GM21390 (cell line): ENCODE measurements around the gene MEGF10.
"Not testable (repeated sequence)": the region's sequence is repeated elsewhere in the genome, so short reads cannot be mapped to it uniquely, and the experiment has no call there.

ENCODE experiments used
- ATAC-seq: cut with Tn5 transposase; IDR thresholded peaks from one replicate; pipeline ENCODE4 v1.9.1; 2021; ENCODE audit not compliant: unreplicated experiment

The MEGF10 gene

DNA sequence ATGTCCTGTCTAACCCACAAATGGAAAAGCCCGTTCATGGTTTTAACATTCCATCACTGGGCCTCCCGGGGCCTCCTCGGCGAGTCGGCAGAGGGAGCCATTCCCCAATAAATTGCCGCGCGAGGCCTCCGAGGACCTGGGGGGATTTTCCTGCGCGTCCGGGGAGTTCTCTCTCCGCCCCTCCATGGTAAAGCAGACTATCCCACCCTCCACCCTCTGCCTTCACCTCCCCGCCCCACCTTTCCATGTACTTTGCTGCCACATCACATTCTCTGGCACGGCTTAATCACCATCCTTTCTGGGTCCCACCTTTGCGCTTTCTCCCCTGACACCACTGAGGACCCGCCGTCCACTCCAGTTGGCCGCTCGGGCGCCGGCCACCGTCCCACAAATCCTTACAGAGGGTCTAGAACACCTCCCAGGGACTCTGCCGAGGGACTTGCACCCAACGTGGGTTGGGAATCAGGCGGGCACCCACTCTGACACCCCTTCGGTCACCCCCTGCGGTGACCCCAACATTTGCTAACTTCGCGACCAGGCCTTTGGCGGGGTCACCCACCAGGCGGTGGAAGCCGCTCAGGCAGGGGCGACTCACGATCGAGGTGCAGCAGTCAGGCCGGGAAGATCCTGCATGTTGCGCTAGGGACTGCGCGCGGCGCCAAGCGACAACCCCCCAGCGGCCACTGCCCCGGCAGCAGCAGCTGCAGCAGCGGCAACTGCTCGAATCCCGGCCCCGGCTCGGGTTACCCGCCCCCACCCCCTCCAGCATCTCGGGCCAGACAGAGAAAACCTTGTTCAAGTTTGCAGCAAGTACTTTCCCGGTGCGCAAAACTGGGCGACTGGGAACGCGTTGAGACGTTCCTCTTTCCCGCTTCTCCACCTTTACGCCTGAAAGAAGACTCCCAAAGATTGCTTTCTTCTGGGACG lies at the start of gene MEGF10:
MEGF10 (plus strand) TSS at position 778 of the 927 bp plus-strand sequence. CDS start 40,513 bp downstream, outside the sequence.
- ATAC-seq: no peak

DNA sequence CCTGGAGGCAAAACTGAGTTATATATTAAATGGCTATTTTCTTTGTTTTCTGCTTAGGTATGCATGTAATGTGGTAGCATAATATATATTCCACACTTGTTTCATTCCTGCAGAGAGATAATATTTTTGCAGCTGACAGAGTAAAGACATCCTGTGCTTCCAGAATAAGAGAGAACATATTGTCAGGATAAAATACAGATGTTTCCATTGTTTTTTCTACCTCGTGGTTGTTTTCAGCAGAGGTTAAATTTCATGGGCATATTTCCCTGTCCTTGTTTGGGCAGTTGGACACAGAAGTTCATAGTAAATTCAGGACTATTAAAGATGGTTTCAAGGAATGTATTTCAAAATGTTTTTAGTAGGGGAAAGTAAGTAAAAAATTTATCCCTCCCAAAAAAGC lies 47.6 kb upstream of the MEGF10 start:
- no peak for ATAC-seq

DNA sequence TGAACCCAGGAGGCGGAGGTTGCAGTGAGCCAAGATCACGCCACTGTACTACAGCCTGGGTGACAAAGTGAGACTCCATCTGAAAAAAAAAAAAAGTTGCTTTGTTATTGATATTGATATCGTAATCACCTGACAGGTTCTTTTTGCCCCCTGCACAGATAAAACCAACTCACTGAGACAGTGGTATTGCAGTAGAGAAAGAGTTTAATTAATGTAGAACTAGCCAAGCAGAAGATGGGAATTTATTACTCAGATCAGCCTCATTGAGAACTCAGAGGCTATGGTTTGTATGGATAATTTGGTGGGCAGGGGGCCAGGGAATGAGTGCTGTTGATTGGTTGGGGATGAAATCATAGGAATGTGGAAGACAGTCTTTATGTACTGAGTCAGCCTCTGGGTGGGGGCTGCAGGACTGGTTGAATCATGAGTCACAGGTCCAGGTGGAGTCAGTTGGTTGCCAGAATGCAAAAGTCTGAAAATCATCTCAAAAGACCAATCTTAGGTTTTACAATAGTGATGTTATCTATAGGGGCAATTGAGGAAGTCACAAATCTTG lies 35.8 kb upstream of the MEGF10 start:
- ATAC-seq: no peak

DNA sequence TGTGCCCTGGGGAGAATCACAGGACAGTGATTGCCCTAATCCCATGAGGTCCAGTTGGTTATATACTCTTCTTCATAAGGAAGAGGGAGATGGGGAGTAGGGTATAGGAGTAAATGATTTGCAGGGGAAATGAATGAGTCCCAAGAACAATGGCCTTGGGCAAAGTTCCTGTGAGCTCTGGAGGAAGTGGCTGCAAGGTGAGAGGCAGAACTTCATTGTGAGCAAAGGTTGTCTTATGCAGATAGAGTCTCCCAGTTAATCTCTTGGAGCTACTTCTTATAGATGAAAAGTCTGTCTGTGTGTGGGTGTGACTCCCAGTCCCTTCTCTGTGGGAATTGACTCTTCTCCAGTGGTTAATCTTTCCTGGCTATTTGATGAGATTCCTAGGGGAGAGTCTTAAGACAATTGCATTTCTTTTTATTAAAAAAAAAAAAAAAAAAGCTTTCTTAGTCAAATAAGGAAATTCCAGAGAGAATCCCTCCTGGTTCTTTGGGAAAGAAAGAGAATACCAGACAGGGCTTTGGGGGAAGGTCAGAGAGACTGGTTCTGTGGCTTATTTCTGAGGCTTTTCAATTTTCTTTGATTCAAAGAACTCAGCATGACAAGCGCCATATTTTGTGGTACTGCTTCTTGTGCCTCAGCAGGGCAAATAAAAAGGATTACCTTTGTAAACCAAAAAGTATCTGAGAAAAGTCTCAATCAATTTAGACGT lies 33.6 kb upstream of the MEGF10 start:
- ATAC-seq: no peak

DNA sequence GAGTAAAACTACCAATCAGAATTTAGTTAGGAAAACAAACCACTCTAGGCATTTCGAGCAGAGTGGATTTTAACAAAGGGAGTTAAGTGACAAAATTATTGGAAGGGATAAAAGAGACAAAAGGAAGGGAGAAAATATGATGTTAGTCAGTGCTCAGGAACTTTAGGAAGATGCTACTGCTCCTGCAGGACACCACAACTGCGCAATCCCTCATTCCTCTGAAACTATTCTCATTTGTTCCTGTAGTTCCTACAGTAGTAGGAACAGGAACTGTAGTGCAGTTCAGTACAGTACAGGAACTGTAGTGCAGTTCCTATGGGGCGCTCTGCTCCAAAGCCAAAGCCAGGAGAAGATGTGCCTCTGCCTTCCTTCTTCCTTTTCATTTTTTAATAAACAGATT lies 29.9 kb upstream of the MEGF10 start:
- ATAC-seq: no peak

DNA sequence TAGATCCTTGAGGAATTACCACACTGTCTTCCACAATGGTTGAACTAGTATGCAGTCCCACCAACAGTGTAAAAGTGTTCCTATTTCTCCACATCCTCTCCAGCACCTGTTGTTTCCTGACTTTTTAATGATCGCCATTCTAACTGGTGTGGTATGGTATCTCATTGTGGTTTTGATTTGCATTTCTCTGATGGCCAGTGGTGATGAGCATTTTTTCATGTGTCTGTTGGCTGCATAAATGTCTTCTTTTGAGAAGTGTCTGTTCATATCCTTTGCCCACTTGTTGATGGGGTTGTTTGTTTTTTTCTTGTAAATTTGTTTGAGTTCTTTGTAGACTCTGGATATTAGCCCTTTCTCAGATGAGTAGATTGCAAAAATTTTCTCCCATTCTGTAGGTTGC lies 25.1 kb upstream of the MEGF10 start:
- not testable (repeated sequence) for ATAC-seq

DNA sequence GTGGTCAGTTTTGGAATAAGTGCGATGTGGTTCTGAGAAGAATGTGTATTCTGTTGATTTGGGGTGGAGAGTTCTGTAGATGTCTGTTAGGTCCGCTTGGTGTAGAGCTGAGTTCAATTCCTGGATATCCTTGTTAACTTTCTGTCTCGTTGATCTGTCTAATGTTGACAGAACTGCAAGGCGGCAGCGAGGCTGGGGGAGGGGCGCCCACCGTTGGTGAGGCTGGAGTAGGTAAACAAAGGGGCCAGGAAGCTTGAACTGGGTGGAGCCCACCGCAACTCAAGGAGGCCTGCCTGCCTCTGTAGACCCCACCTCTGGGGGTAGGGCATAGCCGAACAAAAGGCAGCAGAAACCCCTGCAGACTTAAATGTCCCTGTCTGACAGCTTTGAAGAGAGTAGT lies 22.3 kb upstream of the MEGF10 start:
- ATAC-seq: not testable (repeated sequence)

DNA sequence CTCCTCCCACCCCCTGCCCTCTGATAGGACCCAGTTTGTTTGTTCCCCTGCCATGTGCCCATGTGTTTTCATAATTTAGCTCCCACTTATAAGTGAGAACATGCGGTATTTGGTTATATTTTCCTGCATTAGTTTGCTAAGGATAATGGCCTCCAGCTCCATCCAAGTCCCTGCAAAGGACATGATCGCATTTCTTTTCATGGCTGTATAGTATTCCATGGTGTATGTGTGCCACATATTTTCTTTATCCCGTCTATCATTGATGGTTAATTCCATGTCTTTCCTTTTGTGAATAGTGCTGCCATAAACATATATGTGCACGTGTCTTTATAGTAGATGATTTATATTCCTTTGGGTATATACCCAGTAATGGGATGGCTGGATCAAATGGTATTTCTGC lies 19.9 kb upstream of the MEGF10 start:
- ATAC-seq: not testable (repeated sequence)

DNA sequence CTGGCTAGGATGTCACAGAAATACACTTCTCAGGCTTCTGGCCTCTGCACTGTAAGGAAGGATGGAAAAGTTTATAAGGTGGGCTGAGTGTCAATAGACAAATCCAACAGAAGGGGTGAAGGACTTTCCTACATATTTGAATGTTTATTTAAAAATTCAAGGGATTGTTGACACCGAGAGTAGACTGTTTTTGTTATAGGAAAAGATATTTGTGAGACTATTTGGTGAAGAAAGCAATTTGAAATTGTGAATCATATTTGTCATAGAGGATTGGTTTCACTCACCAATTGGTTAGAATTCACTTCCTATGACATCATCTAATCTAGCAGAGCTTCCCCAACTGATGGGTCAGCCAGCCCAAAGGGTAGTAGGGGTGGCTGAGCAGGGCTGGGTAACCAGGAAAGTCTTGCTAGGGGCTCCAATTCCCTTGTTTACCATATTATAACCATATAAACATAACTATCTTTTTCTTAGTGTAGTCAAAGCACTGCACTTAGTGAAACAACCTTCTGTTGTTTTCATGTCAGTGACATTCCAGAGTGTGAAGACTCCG lies 14.9 kb upstream of the MEGF10 start:
- ATAC-seq: no peak

DNA sequence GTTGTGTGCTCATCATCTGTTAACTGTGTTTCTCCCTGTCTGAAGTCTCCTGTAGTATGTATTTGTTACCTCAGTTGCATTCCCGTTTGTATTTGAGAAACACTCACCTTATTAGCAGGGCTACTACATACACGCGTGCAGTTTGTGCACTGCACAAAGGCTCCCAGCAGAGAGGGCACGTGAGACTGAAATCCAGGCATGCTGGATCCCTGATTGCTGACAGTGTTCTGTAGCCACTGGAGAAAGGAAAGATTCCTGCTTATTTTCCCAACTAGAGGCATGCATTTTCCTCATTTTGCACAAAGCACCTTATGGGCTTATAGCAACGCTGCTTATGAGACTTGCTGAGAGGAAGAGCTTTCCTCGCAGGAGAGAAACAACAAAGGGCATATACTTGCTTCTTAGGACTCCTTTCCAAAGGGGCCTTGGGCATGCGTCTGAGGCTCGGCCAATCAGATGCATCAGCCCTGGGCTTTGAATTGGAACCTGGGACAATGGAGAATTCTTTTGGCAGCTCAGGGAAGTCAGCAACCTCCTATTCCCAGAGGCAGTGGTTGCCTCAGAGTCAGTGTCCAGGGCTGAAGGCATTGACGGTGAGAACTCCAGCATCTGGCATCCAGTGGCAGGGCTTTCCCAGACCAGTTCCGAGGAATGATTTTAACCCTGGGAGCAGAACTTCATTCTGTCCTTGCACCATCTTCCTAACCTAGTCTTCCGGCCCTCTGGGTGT lies 9.9 kb upstream of the MEGF10 start:
- no peak for ATAC-seq

DNA sequence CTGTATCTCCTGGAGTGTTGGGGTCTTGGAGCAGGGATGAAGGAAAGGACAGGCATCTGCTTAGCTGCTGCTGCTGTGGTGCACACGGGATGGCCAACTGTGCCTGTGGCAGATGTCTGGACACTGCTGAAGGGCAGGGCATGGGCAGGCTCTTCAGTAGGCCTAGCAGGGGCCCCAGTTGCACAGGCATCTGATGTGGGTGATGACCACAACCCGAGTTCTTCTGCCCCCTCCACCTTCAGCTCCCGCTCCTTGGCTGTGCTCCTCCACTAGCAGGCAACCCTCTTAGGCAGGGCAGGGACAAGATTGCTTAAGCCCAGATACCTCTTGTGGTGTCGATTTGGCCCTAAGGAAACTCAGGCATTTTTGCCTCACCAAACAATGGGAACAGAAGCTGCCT lies 9.0 kb upstream of the MEGF10 start:
- ATAC-seq: no peak

DNA sequence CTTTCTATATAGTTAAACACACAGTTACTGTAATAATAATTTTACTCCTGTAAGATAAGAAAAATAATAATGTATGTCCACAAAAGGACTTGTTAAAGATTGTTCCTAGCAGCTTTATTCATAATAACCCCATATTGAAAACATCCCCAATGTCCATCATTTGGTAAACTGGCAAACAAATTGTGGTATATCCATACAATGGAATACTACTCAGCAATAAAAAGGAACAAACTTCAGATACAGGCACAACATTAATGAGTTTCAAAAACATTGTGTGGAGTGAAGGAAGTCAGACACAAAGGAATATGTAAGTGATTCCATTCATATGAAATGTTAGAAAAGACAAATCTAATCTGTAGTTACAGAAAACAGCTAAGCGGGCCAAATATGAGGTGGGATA lies 1.9 kb upstream of the MEGF10 start:
- ATAC-seq: no peak

DNA sequence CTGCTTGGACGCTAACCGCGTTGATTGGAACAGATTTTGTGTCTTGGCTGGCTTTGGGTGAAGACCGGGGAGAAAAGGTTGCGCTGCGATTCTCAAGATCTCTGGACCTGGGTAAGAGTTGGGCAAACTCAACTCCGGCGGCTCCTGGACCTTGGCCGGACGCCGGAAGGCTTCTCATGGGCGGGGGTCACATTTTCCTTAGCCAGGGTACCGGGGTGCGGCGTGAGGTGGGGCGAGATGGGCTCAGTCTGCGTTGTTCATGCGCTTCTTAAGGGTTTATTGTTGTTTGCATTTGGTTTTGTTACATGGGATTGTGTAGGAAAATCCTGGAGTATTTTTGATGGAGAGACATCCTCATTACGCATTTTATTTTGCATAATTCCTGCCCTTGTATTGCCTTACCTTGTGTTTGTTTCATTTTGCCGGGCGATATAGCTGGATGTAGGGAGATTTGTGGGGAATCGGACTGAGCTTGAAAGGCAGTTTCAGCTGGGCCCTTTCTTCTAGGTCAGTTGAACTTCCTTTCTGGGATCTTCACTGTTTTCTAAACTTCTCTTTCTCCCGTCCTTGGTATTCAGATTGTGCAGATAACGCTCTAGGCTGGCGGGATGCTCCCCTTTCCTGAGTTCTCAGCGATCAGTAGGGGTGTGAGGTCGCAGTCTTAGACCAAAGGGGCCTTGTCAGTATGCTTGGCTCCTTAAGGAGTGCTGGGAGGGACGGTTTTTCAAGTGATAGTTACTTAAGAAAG lies 524 bp downstream of the MEGF10 start:
- no peak for ATAC-seq

DNA sequence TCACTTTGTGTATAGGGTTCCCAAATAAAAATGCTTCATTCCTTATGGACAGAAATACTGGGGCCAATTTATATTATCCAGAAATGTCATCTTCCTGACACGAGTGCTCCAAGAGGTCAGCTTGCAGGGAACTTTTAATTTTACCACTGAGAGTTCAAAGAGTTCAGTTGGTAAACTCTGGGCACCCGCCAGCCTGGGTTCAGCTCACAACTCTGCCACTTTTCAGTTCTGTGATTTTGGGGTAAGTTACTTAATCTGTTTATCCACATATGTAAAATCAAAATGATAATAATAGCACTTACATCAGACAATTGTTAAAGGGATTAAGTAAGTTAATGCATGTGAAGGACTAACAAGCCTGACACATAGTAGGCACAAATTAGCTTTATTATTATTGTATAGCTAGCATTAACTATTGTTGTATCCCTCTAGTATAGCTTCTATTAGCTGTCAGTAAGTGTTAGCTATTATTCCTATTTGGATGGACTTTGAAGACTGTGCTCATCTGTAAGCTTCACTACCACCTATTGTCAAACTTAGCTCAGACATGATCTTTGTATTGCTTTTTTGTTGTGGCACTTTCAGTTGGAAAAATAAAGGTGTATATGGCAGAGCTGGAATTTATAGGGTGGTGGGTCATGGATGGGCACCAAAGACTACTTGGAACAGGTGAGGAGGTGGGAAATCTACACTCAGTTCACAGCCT lies 1.6 kb downstream of the MEGF10 start:
- ATAC-seq: no peak

DNA sequence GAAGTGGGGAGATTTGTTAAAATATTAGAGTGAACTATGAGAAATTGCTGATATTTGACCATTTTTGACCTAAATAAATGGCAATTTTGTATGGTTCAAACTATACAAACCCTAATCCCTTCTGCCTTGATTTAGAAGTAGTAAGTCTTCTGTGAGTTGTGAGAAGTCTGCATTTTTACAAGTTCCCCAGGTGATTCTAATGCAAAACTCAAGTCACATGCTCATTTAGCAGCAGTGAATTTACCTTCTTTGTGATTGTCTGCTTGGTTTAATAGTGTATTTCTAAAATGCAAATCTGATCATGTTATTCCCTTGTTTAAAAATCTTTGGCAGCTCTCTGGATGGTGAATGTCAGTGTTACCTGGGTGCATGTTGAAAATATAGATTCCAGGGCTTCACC lies 2.8 kb downstream of the MEGF10 start:
- ATAC-seq: no peak

DNA sequence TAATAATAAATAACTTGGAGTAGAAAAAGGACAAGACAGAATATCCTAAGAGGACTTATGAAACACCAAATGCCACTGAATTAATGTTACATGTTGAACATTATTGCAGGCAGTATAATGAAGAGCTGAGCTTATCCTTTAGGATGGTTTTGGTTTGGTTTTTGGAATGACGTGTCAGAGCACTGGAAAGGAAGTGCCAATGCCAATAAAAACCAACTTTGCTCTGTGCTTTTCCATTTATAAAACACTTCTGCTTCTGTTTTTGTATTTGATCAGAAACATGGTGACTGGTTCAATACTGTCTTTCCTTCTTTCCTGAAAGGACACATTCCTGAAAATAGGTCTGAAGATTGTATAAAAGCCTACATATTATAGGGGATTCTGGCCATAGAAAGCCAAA lies 4.2 kb downstream of the MEGF10 start:
- no peak for ATAC-seq

DNA sequence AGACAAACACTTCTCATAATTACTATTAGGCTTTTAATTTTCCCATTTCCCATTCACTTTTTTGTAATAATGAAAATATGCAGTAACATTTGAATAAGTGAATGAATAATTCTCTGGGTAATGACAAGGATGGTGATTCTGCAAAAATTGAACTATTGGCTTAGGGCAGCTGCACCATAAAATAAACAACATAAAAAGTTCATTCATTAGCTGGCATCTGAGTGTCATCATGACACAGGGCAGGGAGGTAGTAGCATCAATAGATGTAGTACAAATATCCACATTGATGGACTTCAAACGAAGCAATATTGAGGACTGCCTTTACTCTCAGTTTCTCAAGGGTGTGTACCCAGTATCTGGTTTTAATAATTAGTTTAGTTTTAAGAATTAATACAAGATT lies 4.9 kb downstream of the MEGF10 start:
- ATAC-seq: no peak

DNA sequence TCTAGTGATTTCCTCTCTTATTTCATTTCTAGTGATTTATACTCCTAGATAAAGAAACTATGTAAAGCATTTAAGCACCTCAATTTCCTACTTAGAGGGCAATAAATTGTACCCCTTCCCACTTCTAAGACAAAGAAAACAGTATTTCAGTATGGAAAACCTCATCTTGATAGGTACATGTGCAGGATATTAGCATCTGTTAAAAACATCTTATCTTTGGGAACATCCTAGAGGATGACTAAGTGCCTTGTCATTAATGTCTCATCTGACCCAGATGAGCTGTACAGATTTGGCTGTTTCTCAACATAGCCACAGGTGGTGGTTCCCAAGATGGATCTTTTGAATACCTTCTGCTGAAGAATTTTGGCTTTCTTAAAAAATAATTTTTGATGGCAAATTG lies 5.7 kb downstream of the MEGF10 start:
- ATAC-seq: no peak

DNA sequence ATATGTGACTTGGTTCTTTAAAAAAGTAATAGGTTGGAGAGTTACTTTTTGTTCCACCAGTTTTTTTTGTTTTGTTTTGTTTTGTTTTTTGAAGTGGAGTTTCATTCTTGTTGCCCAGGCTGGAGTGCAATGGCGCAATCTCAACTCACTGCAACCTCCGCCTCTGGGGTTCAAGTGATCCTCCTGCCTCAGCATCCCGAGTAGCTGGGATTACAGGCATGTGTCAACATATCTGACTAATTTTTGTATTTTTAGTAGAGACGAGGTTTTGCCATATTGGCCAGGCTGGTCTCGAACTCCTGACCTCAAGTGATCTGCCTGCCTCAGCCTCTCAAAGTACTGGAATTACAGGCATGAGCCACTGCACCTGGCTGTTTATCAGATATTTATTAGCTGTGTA lies 6.3 kb downstream of the MEGF10 start:
- ATAC-seq: not testable (repeated sequence)
